Tongue (tissue), 2 donors: Measurements from ENCODE around the gene NHEJ1. TPM values are rescaled to one million over a fixed set of nuclear protein-coding genes. Genes with fewer than 3 reads are reported as not detected.
A peak's percentile ranks its signal among the peaks of the same experiment; 100 is the strongest.
"Not testable (repeated sequence)": the region's sequence is repeated elsewhere in the genome, so short reads cannot be mapped to it uniquely, and the experiment has no call there.

ENCODE experiments used
- DNase-seq: peaks from one replicate; pipeline ENCODE4 v3.0.0-alpha.2; 2015
- total RNA-seq: library from RNA; depleted of rRNA; stranded (reverse); fragments of >200 nt; gene quantifications from one replicate; pipeline ENCODE4 v1.2.3, GENCODE V29; 2014

NHEJ1 gene, protein sequence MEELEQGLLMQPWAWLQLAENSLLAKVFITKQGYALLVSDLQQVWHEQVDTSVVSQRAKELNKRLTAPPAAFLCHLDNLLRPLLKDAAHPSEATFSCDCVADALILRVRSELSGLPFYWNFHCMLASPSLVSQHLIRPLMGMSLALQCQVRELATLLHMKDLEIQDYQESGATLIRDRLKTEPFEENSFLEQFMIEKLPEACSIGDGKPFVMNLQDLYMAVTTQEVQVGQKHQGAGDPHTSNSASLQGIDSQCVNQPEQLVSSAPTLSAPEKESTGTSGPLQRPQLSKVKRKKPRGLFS
- total RNA-seq, result 12.8 TPM

DNA sequence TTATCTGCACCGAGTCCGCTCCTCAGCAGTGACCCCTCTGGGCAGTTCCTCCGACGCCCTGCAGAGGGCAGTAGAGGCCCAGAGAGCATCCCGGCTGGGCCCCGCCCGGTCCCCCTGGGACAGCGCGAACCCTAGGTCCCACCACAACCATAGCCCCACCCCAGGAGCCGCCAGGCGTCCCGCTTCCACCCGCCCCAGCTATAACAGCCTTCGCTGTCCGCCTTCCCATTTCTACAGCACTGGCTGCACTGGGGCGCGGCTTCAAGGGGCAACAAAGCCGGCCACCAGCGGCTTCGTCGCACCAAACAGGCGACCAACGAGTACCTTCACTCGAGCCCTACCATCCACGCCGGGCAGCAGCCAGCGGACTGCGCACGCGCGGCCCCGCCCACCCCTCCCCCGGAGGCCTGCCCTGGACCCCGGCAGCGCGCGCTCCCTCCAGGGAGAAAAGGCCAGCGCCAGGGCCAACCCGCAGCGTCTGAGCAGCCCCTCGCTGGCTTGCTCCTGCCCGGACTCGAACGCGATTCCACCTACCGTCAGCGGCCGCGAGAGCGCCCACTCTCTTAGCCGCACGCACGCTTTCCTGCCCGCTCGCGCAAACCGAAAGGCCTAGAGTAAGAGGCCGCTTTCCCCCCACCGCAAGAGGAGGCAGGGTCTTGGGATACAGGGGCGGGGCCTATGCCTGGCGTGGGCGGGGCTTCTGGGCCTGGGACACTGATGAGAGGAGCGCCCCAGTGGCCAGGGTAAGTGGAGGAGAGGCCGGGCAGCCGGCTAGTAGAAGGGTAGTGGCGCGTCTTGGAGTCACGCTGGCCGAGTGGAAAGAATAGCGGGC is at the start of gene NHEJ1:
TSS of gene NHEJ1 (minus strand) at position 630 of the 832 bp plus-strand sequence. CDS start 2,453 bp downstream, outside the sequence.
- peak; percentile 97 for DNase-seq

DNA sequence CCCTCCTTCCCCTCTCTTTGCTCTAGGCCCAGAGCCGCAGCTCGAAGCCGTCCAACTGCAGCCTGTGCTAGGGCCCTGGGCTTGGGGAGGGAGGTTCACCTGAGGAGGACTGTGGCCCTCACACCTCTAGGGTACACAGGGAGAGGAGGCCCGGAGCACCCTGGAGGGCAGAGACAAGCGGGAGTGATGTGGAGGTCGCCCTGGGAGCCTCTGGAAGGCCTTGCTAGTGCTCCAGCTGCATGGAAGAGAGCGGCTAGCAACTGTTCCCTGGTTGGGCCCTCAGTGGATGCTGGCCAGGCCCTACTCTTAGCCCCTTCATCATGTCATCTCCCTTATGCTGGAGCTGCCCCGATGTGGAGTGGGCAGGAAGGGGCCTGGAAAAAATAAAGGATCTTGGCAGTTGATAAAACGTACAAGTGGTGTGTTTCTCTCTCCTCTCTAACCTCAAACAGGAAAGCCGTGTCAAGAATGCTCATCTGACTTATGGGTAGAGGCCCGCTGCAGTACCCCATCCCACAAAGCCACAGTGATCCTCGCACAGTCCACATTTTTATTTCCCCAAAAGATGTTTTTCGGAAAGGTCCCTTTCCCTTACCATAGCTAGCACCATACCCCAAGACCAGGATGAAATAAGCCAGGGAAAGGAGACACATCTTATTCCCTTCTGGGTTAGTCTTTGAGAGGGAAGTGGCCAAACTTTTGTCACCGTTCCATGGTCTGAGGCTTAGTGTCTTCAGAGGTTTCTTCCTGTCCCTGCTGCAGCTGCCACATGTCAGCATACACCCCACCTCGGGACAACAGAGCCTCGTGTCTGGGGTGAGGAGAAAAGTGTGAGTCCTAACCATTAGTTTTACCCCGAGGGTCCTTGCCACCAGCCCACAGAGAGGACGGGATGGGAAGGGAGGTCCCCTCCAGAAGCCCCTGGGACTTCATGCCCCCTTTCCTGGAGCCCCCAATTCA is 48.9 kb upstream of the NHEJ1 start:
- no peak for DNase-seq

DNA sequence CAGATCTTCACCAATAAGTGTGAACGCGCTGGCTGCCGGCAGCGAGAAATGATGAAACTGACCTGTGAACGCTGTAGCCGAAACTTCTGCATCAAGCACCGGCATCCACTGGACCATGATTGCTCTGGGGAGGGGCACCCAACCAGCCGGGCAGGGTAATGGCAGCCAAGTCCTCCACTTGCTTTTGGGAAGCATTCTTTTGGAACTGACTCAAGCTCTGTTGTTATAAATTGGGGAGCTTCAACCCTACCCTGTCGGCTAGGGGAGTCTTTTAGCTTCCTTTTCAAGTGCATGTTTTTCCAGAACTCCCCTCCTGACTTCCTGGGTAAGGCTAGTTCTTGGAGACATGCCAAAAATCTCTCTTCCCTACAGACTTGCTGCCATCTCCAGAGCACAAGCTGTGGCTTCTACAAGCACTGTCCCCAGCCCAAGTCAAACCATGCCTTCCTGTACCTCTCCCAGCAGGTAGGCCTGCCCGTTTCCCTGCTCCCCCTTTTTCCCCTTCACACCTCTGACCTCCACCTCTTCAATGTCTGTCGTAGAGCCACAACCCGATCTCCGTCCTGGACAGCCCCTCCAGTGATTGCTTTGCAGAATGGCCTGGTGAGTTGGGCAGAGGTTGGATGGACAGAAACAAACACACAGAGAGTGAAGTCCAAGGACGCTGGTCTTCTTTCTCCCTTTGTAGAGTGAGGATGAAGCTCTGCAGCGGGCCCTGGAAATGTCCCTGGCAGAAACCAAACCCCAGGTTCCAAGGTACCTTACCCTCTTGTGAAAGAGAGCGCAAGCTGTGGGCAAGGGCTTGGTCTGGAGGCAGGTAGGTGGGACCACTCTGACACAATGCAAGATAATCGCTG is 47.5 kb upstream of the NHEJ1 start:
- peak; percentile 19 for DNase-seq

DNA sequence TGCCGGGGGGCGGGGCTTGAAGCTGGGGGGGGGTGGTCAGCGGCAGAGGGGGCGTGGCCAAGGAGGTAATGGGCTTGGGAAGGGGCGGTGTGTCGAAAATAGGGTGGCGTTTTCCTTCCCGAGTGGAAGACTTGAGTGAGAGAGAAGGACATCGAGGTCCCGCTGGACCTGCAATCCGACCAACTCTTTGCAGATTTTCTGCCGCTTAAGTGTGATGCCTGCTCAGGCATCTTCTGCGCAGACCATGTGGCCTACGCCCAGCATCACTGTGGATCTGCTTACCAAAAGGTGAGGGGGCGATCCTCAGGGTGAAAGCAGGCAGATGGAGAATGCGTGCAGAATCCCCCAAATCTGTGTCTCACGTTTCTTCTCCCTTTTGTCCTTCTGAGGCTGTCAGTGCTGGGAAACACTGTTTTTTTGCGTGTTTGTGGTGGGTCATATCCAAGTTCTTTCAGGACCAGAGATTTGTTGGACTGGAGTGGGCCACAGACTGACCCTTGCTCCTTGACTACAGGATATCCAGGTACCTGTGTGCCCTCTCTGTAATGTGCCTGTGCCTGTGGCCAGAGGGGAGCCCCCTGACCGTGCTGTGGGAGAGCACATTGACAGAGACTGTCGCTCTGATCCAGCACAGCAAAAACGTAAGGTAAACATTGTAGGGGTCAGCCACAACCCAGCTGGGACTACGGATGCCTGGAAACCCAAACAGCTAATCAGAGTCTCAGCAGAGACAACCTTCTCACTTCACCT is 46.7 kb upstream of the NHEJ1 start:
- no peak for DNase-seq

DNA sequence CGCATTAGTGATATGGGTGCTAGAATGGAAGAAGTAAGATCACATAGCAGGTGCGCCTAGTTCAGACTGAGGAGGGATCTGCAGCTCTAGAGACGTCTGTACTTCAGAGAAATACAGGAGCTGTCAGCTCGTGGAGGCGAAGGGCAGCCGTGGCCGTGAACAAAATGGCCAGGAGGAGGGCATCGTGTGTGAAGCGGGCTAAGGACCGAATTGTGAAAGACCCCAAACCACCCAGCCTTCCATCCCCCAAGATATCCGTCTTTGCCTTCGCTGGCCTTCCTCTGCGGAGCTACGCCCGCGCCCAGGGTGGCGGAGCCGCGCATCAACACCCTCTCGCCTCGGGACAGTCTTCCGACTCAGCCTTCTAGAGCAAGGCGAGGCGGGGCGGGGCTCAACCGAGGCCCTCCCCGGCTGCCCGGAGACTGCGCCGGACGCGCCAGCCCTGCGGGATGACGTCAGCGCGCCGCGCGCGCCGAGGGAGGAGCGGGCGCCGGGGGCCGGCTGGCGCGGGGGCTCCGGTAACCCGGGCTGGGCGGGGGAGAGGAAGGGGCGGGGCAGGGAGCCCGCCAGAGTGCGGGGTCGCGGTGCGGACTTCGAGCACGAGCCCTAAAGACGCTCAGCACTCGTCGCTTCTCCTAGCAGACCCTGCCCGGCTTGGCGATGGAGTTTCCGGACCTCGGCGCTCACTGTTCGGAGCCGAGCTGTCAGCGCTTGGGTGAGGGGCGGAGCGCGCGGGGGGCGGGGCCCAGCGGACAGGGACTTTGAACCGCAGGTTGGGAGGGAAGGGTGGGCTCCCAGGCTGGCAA is 45.9 kb upstream of the NHEJ1 start, which contains the start of gene ZFAND2B:
TSS of gene ZFAND2B (plus strand) at position 455 of the 806 bp plus-strand sequence. CDS start at position 661, 206 bp downstream.
- DNase-seq, result peak; percentile 98

DNA sequence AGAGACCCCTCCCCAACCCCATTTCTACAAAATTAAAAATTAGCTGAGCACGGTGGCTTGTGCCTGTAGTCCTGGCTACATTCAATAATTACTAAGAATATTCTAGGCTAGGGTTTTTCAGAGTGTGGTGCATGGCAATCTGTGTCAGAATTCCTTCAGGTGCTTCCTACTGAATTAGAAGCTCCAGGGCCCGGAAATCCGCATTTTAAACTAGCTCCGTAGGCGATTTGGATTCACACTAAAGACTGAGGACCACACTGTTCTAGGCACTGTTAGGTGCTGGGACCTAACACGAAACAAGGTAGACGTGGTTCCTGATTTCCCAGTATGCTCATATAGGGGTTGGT is 45.3 kb upstream of the NHEJ1 start:
- no peak for DNase-seq

DNA sequence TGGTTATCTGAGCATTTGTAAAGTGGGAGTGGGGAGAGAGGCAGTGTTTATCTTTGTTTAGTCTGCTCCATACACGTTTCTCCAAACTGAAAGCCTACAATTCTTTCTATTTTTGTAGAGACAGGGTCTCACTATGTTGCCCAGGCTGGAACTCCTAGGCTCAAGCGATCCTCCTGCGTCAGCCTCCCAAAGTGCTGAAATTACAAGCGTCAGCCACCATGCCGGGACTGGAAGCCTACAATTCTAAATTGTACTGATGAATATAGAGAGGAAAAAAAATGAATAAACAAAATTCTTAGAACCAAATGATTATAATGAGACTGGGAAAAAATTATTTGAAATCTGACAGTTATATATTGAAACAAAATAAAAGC is 44.5 kb upstream of the NHEJ1 start:
- DNase-seq, result no peak

DNA sequence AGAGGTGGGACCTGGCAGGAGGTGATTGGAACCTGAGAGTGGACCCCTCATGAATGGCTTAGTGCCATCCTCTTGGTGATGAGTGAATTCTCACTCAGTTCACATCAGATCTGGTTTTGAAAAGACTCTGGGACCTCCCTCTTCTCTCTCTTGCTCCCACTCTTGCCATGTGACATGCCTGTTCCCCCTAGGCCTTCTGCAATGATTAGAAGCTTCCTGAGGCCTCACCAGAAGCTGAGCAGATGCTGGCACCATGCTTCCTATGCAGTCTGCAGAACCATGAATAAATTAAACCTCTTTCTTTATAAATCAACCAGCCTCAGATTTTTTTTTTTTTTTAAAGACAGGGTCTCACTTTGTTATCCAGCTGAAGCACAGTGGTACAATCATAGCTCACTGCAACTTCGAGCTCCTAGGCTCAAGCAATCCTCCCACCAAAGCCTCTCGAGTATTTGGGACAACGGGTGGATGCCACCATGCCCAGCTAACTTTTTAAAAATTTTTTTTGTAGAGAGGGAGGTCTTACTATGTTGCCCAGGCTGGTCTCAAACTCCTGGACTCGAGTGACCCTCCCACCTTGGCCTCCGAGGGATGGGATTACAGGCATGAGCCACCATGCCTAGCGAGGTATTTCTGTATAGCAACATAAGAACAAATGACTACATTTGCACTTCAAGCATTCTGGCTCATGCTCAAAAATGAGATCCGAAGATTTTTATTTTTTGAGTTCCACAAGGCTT is 44.0 kb upstream of the NHEJ1 start:
- DNase-seq, result no peak

DNA sequence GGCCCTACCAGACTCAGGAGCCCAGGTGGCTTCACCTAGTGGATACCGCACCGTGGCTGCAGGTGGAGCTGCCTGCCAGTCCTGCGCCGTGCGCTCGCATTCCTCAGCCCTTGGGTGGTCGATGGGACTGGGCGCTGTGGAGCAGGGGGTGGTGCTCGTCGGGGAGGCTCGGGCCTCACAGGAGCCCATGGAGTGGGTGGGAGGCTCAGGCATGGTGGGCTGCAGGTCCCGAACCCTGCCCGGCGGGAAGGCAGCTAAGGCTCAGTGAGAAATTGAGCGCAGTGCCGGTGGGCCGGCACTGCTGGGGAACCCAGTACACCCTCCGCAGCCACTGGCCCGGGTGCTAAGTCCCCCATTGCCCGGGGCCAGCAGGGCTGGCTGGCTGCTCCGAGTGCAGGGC is 40.7 kb upstream of the NHEJ1 start:
- not testable (repeated sequence) for DNase-seq

DNA sequence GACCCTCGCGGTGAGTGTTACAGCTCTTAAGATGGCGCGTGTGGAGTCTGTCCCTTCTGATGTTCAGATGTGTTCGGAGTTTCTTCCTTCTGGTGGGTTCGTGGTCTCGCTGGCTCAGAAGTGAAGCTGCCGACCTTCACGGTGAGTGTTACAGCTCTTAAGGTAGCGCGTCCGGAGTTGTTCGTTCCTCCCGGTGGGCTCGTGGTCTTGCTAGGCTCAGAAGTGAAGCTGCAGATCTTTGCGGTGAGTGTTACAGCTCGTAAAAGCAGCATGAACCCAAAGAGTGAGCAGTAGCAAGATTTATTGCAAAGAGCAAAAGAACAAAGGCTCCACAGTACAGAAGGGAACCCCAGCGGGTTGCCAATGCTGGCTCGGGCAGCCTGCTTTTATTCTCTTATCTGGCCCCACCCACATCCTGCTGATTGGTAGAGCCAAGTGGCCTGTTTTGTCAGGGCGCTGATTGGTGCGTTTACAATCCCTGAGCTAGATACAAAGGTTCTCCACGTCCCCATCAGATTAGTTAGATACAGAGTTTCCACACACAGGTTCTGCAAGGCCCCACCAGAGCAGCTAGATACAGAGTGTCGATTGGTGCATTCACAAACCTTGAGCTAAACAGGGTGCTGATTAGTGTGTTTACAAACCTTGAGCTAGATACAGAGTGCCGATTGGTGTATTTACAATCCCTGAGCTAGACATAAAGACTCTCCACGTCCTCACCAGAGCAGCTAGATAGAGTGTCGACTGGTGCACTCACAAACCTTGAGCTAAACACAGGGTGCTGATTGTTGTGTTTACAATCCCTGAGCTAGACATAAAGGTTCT is 40.1 kb upstream of the NHEJ1 start:
- not testable (repeated sequence) for DNase-seq

DNA sequence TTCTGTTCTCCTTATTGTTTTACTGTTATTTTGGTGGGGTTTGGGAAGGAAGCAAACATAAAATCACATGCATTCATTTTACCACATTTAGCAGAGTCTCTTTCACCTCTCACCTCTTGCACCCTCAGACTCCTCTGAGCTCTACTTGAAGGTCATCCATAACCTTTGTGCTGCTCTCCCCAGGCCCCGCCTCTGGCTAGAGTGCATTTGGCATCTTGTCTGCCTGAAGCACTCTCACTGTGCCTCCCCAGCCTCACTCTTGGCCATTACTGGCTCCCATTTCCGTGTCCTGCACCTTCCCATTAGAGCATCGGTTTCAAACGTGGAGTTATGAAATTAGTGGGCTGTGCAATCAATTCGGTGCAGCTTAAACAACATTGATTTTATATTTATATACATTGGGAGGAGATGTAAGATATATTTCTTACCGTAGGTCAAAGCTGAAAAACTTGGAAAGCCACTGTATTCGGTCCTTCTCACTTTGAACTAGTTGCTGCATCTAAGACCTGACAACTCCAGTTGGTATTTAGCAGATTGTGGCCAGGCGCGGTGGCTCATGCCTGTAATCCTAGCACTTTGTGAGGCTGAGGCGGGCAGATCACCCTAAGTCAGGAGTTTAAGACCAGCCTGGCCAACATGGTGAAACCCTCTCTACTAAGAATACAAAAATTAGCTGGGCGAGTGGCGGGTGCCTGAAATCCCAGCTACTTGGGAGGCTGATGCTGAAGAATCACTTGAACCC is 39.0 kb upstream of the NHEJ1 start:
- no peak for DNase-seq

DNA sequence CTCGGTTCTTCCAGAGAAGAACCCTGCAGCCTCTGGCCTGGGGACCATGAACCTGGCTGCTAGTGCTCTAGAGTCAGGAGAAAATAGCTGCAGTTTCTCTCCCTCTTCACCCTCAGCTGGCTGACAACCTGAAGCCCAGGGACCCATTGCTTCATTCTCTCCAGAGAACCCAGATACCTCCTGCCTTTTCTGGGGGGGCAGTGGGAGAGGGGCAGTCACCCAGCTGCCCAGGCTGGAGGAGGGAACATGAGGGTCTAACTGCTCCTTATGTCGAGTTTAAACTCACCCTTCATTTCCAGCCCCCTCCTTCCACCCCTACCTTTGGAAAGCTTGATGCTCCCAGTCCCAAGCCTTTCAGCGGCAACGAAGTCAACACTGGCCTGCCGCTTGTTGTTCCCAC is 38.4 kb upstream of the NHEJ1 start:
- DNase-seq, result no peak

DNA sequence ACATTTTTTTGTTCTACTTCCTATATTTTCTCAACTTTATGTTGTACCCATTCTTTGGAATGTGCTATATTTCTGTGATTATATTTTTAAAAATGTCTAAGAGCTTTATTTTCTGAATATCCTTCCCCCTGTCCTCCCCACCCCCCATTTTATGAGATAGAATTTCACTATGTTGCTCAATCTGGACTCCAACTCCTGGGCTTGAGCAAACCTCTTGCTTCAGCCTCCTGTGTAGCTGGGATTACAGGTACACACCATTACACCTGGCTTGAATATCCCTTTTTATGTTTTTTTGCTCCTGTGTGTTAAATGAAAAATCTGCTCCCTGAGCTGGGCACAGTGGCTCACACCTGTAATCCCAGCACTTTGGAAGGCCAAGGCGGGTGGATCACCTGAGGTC is 36.8 kb upstream of the NHEJ1 start:
- no peak for DNase-seq

DNA sequence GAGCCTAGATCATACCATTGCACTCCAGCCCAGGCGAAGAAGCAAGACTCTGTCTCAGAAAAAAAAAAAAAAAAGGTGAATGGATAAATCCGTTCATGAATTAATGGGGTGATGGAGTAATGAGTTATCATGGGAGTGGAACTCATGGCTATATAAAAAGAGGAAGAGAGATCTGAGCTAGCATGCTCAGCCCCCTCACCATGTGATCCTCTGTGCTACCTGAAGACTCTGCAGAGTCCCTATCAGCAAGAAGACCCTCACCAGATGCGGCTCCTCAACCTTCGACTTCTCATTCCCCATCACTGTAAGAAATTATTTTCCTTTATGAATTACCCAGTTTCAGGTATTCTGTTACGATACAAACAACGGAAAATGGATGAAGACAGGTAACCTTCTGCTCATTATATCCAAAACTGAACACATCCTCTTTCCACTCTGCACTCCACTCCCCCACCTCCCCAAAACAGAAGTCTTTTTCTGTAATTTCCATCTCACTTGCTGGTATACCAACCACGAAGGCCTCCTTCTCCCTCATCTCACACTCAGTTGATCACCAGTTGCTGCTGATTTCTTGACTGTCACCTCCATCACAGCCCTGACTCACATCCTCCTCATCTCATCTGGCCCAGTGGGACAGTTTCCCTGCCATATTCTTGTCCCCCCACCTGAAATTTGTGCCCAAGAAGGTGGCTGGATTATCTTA is 26.3 kb upstream of the NHEJ1 start:
- no peak for DNase-seq

DNA sequence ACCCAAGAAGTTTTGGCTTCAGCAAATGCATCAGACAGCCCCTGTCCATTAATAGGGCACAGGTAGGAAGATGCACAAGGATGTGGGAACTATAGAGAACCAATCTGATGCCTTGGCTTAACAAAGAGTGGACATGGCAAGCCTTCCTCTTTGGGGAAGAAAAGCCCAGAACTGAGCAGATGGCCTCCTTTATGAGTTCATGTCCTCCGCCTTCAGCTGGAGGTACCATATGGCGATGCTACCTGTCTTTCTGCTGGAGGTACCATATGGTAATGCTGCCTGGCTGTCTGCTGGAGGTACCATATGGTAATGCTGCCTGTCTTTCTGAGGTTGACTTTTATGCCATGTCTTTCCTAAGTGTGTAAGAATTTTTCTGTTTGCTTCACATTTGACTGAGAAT is 23.5 kb upstream of the NHEJ1 start:
- no peak for DNase-seq

DNA sequence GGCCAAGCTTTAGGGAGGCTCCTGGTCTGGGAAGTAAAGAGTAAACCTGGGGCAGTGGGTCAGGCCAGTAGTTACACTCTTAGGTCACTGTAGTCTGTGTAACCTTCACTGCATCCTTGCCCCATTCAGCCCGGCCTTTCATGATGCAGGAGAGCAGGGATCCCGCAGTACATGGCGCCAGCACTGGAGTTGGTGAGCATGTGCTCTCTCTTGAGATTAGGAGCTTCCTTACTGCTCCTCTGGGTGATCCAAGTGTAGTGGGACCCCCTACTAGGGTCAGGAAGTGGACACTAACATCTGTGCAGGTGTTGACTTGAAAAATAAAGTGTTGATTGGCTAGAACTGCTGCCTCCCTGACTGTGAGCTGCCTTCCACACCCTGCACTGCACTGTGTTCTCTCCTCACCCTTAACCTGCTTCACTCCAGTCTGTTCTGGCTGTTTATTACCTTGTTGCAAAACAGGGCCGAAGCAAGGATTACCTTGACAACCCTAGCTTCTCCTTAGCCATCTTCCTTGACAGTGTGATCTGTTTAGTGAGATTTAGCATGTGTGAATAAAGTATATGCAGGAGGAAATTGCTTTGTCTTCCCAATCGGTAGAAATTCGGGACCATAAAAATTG is 22.6 kb upstream of the NHEJ1 start:
- no peak for DNase-seq
